Activated CD4-positive, alpha-beta T cell treated with anti-CD3 and anti-CD28 coated beads, Interleukin-2, amount 50 U/mL, for 24 hours (primary cell): ENCODE measurements around the gene TMEM171.
A peak's percentile ranks its signal among the peaks of the same experiment; 100 is the strongest.

Source experiments
- DNase-seq, 2 donors: peaks; one replicate each; pipeline ENCODE4 v3.0.0-alpha.2; 2020; ENCODE audit warnings: low read depth in 1 of 2, low spot score in 1 of 2

Gene TMEM171

DNA sequence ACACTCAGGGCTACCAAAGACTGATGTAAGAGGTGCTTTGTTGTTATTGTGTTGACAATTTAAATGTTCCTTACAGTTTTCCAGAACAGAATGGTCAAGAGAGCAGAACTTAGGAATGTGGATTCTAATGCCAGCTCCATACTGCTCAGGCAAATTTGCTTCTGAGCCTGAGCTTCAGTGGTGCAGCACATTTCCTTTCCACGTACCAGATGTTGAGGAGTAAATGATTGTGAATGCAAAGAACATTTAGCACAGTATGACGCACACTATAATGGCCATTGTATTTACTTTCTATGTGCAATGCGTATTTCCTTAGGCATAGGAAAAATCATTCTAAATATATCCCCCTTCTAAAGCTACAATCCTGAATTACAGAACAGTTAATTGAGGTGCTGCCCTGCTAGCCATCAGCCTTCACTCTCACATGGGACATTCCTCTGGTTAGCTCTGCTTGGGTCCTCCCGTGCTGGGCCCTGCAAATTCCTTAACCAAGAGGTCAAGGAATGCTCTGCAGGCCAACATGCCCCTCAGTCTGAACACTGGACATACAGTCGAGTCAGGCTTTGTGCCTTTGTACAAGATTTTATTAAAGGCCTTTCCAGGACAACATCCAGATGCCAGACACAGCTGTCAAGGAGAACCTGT lies 31.5 kb downstream of the TMEM171 start:
- DNase-seq: no peak

DNA sequence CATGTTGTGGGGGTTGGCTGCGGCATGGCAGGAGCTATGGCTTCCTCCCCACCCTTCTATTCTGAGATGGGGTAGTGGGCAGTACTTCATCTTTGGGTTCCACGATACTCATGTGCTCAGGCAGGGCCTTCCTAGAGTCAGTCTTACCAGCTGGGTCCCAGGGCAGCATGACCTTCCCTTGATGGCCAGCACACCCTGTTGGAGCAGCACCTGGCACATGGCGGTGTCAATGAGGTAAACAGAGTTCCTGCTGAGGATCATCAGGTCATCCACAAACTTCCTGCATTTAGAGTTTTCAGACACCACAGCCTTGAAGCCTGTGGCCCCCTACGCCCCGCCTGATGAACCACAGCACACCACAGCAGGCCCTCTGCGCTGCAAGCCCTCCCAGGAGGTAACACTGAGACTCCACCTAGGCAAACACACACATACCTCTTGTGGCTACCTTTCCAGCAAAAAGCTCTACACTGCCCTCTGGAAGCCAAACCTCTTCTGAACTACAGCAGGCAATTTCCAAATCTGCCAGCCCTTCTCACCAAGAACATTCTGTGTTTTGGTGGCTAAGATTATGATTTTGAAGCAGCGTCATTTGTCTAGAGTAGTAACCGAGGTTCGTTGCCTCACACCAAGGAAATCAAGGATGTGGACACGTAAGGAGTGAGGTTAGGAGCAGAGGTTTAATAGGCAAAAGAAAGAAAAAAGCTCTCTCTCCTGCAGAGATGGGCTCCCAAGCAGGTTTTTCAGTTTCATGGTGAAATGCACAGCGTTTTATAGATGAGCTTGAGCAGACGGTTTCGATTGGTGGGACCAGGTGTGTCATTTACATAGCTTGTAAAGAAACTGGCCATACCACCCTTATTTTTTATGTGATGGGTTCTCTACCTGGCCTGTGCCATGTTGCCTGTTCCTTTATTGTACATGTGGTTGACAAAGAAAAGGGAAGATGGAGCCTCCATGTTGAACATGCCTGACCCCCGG lies 32.3 kb downstream of the TMEM171 start:
- DNase-seq: no peak

GRCh38 chr5:73153513-73153912 lies 33.1 kb downstream of the TMEM171 start:
- DNase-seq: no peak

DNA sequence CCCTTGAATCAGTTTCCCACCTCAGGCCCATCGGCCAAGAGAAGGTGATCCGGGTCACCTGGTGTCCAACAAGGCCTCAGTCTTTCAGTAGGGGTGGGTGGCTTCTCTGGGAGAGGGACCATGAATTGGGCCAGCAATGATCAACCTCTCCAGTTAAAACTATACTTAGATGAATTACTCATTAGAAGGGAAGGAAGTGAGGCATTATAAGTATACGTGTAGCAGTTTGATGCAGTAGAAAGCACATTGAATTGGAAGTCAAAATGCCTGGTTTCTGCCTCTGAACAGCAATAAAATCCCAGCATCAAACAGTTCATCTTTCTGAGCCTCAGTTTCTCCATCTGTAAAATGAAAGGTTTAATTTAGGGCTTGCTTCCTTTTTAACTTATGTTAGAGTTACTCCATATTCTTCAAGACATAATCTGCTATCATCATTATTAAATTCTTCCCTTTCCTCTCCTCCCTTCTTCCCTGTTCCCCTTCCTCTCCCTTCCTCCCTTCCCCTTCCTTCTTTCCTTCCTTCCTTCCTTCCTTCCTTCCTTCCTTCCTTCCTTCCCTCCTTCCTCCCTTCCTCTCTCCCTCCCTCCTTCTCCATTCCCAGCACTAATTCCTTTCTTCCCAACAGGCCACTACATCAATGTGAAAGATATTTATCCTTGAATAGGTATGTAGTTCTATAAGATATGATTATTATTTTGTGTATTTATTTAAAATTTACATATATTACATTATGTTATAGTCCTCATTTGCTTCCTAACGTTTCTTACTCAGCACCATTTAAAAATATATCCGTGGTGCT lies 34.0 kb downstream of the TMEM171 start:
- DNase-seq: no peak

- no peak for DNase-seq
These were observed 35.2 kb downstream of the TMEM171 start for GRCh38 chr5:73155271-73156222.

GRCh38 chr5:73157414-73158303 lies 37.3 kb downstream of the TMEM171 start:
- DNase-seq: no peak

DNA sequence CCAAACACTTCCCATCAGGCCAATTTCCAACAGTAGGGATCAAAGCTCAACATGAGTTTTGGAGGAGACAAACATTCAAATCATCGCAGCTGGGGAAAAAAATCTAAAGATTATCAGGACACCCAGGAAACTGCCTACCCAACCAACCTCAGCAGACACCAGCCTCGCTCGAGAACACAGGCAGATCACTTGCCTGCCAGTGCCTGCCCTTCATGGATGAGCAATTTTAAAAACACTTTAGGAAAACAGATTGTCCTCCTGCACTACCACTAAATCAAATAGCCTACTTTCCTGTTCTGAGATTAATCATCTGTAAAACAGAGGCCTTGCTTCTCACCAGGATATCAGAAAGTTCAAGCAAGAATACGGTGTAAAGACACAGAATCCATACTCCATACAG lies 37.9 kb downstream of the TMEM171 start:
- no peak for DNase-seq

DNA sequence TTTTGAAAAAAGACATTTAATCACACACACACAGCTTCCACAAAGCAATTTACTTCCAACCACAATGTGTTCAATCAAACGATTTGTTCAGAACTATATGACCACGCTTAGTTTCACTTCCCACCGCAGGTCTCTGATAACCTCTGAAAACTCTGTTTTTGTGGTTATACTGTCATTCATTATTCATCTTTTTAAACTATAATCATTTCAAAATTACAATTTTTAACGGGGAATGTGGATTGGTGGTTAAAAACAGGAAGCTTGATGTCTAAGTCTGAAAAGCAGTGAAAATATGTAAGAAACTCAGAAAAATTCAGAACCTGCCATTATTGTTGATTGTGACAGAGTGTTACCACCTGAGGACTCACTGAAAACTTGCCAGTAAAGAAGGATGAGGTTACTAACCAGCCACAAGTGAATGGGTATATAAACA lies 39.9 kb downstream of the TMEM171 start:
- DNase-seq: peak in 1 of 2 donors; percentile 76

- peak in 1 of 2 donors; percentile 11 for DNase-seq
These were observed 50.1 kb downstream of the TMEM171 start for GRCh38 chr5:73170522-73170921.

GRCh38 chr5:73171495-73171894 lies 51.1 kb downstream of the TMEM171 start:
- no peak for DNase-seq

DNA sequence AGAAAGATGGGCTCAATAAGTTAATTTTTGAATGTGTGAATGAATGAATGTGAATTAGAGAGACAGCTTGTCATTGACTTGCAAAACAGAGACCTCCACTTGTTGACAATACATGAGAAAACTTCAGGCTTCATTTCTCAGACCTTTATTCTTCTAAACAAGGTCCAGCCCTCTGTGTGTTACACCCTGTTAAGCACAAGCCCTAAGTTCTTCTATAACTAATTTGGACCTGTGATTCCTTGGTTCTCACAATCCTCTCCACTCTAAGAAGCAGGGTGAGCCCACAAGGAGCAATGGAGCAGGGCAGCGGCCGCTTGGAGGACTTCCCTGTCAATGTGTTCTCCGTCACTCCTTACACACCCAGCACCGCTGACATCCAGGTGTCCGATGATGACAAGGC lies 52.6 kb downstream of the TMEM171 start, which contains the start of gene TMEM174:
Gene TMEM174, plus strand, starts transcription at position 243 of the 400 bp plus-strand sequence. Its CDS starts 51 bp downstream, at position 294.
- DNase-seq: no peak

DNA sequence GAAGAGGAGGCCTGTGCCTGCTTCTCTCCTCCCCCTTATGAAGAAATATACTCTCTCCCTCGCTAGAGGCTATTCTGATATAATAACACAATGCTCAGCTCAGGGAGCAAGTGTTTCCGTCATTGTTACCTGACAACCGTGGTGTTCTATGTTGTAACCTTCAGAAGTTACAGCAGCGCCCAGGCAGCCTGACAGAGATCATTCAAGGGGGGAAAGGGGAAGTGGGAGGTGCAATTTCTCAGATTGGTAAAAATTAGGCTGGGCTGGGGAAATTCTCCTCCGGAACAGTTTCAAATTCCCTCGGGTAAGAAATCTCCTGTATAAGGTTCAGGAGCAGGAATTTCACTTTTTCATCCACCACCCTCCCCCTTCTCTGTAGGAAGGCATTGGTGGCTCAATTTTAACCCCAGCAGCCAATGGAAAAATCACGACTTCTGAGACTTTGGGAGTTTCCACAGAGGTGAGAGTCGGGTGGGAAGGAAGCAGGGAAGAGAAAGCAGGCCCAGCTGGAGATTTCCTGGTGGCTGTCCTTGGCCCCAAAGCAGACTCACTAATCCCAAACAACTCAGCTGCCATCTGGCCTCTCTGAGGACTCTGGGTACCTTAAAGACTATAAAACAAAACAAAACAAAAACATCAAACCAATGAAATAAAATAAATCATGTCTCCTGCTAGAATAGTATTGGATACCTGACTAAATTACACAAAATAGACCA lies 53.9 kb downstream of the TMEM171 start:
- DNase-seq: no peak

- DNase-seq: no peak
These were observed 55.9 kb downstream of the TMEM171 start for GRCh38 chr5:73176250-73176649.

- DNase-seq: no peak
These were observed 57.9 kb downstream of the TMEM171 start for GRCh38 chr5:73178265-73178664.

- no peak for DNase-seq
These were observed 59.4 kb downstream of the TMEM171 start for GRCh38 chr5:73179730-73180129.

DNA sequence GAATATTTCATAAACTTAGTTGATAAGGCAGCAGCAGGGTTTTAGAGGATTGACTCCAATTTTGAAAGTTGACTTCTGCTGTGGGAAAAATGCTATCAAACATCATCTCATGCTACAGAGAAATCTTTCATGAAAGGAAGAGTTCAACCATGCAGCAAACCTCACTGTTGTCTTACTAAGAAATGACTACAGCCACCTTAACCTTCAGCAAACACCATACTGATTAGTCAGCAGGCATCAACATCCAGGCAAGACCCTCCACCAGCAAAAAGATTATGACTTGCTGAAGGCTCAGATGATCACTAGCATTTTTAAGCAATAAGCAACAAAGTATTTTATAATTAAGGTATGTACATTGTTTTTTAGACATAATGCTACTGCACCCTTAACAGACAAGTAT lies 60.2 kb downstream of the TMEM171 start:
- DNase-seq: no peak
